PFSK-1 (cell line): ENCODE results near the gene BCKDHB.

Experiments used
- FOXP2 ChIP-seq: optimal IDR thresholded peaks from 2 replicates; pipeline ENCODE3; 2011; ENCODE audit warnings: borderline replicate concordance, control low read depth, inconsistent platforms; ENCODE audit not compliant: insufficient read depth; ENCODE audit errors: extremely low read length, extremely low read depth
- POLR2AphosphoS5 ChIP-seq: IDR thresholded peaks from 2 replicates; pipeline ENCODE4 v1.6.1; 2012; ENCODE audit warnings: low read depth, mild to moderate bottlenecking, control low read depth, low read length, moderate library complexity
- SIN3A ChIP-seq: IDR thresholded peaks from 2 replicates; pipeline ENCODE4 v1.6.1; 2012; ENCODE audit warnings: mild to moderate bottlenecking, low read length, moderate library complexity, borderline replicate concordance; ENCODE audit not compliant: insufficient read depth
- TF ChIP-seq, protein P1 (sequence below), 2 experiments: IDR thresholded peaks; 2 replicates each; pipeline versions ENCODE4 v1.6.1 to v1.8.0; 2011 to 2012; ENCODE audit warnings: low read depth in 2 of 2, low read length in 2 of 2, control low read depth in 1 of 2, inconsistent platforms in 1 of 2, mild to moderate bottlenecking in 1 of 2, moderate library complexity in 1 of 2; ENCODE audit not compliant: insufficient read depth in 1 of 2

DNA sequence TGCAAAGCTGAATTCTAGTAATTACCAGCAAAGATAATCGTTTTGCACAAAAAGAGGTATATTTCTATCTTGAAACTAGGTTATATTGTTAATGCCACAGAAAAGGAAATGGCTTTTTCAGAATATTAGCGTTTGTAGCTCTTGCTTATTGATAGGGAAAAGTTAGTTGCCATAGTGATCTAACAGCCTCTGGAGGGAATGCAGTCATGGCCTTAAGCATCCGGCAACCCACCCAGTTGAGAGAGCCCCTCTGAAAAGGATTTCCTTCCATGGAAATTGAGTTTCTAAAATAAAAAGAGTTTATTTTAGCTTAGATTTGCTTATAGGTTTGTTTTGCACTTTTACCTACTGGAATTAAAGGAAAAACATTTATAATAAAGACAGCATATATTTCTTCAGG lies 224.5 kb downstream of the BCKDHB start:
- TF ChIP-seq SIN3A (no peak), POLR2AphosphoS5 (no peak), FOXP2 (no peak)
- TF ChIP-seq, protein P1, sequence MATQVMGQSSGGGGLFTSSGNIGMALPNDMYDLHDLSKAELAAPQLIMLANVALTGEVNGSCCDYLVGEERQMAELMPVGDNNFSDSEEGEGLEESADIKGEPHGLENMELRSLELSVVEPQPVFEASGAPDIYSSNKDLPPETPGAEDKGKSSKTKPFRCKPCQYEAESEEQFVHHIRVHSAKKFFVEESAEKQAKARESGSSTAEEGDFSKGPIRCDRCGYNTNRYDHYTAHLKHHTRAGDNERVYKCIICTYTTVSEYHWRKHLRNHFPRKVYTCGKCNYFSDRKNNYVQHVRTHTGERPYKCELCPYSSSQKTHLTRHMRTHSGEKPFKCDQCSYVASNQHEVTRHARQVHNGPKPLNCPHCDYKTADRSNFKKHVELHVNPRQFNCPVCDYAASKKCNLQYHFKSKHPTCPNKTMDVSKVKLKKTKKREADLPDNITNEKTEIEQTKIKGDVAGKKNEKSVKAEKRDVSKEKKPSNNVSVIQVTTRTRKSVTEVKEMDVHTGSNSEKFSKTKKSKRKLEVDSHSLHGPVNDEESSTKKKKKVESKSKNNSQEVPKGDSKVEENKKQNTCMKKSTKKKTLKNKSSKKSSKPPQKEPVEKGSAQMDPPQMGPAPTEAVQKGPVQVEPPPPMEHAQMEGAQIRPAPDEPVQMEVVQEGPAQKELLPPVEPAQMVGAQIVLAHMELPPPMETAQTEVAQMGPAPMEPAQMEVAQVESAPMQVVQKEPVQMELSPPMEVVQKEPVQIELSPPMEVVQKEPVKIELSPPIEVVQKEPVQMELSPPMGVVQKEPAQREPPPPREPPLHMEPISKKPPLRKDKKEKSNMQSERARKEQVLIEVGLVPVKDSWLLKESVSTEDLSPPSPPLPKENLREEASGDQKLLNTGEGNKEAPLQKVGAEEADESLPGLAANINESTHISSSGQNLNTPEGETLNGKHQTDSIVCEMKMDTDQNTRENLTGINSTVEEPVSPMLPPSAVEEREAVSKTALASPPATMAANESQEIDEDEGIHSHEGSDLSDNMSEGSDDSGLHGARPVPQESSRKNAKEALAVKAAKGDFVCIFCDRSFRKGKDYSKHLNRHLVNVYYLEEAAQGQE (IDR thresholded peaks at IDR 0.05; ENCODE audit: insufficient read depth in 1 of 2, low read depth in 2 of 2, low read length in 2 of 2): no peak
